GM12878 (cell line): ENCODE results near the gene ERICH2. TPM values are rescaled to one million over a fixed set of nuclear protein-coding genes. Genes with fewer than 3 reads are reported as not detected.

Experiments used
- ATAC-seq: fragments of 200-7000 bp; cut with Tn5 transposase; 3 replicates; pipeline ENCODE4 v1.9.1; 2020; ENCODE audit warnings: mild to moderate bottlenecking, moderate library complexity
- BruUV-seq: library from RNA; stranded (reverse); fragments of 400-500 nt; replicated peaks from 2 replicates; lab custom pipeline; 2021; lab: Mats Ljungman, UMichigan
- CTCF ChIA-PET: fragments of 300-600 bp; sonication (Branson Sonifier 250); formaldehyde crosslinking; extraction: SDS; loops from one replicate; lab custom pipeline; 2021; ENCODE audit warnings: inconsistent platforms; lab: Yijun Ruan, JAX
- POLR2A ChIA-PET: fragments of 350-600 bp; formaldehyde crosslinking; extraction: SDS; loops from one replicate; lab custom pipeline; 2021; ENCODE audit warnings: inconsistent platforms; lab: Charles Lee
- RAD21 ChIA-PET: fragments of 300-600 bp; sonication (Branson Sonifier 250); formaldehyde crosslinking; loops from one replicate; lab custom pipeline; 2023; ENCODE audit warnings: antibody characterized with exemption; ENCODE audit not compliant: unreplicated experiment; lab: Charles Lee
- SMC1A ChIA-PET: fragments of 300-600 bp; sonication (Branson Sonifier 250); formaldehyde crosslinking; loops from one replicate; lab custom pipeline; 2023; ENCODE audit not compliant: unreplicated experiment, uncharacterized antibody; lab: Charles Lee
- DNase-seq: peaks from one replicate; pipeline ENCODE4 v3.0.0-alpha.2; 2011; ENCODE audit warnings: low read depth, low spot score
- FAIRE-seq: peaks from 3 replicates; lab custom pipeline; 2011; peaks lifted over from hg19 to GRCh38; lab: Jason Lieb, UNC
- H2AFZ ChIP-seq: 2 replicates; pipeline ENCODE4 v1.6.0; 2011; ENCODE audit warnings: low read depth, low read length, control low read depth; ENCODE audit not compliant: control insufficient read depth
- H3K27ac ChIP-seq: 2 replicates; pipeline ENCODE4 v1.5.1; 2011; ENCODE audit warnings: control low read depth; ENCODE audit not compliant: control insufficient read depth, insufficient read depth
- H3K27me3 ChIP-seq, 2 experiments: replicated peaks in 1 of 2; 2 replicates each; pipeline versions ENCODE4 v1.6.0 to v1.6.1; 2011; ENCODE audit warnings: low read length in 1 of 2; ENCODE audit not compliant: control insufficient read depth in 2 of 2, insufficient read depth in 2 of 2
- H3K36me3 ChIP-seq, 2 experiments: 2 replicates each; pipeline ENCODE4 v1.5.1; 2011; ENCODE audit warnings: low read length in 1 of 2; ENCODE audit not compliant: control insufficient read depth in 2 of 2, insufficient read depth in 2 of 2
- H3K4me1 ChIP-seq: 2 replicates; pipeline ENCODE4 v1.6.1; 2011; ENCODE audit warnings: mild to moderate bottlenecking, low read length, moderate library complexity, mixed read lengths; ENCODE audit not compliant: control insufficient read depth, insufficient read depth
- H3K4me2 ChIP-seq: 2 replicates; pipeline ENCODE4 v1.6.0; 2011; ENCODE audit warnings: control low read depth; ENCODE audit not compliant: control insufficient read depth, insufficient read depth
- H3K4me3 ChIP-seq: fragments of 200-600 bp; sonication (generic); 2 replicates; pipeline ENCODE4 v1.5.1; 2016
- H3K79me2 ChIP-seq: 2 replicates; pipeline ENCODE4 v1.6.0; 2011; ENCODE audit warnings: low read length; ENCODE audit not compliant: control insufficient read depth, insufficient read depth
- H3K9ac ChIP-seq: 2 replicates; pipeline ENCODE4 v1.8.0; 2011; ENCODE audit warnings: low read length, control low read depth, mixed read lengths; ENCODE audit not compliant: control insufficient read depth, insufficient read depth
- H3K9me3 ChIP-seq: replicated peaks from 3 replicates; pipeline ENCODE4 v1.5.1; 2011; ENCODE audit warnings: mild to moderate bottlenecking, low read length; ENCODE audit not compliant: control insufficient read depth, insufficient read depth
- H4K20me1 ChIP-seq: 2 replicates; pipeline ENCODE4 v1.6.0; 2011; ENCODE audit not compliant: control insufficient read depth, insufficient read depth
- RCOR1 ChIP-seq: conservative IDR thresholded peaks from 2 replicates; pipeline ENCODE4 v1.6.1; 2012; ENCODE audit warnings: low read depth, low read length, improper control_type of control experiment
- RELA ChIP-seq: fragments of 450-650 bp; IDR thresholded peaks from 2 replicates; pipeline ENCODE4 v1.8.0; 2014; ENCODE audit warnings: borderline replicate concordance; ENCODE audit not compliant: partially characterized antibody
- SPI1 ChIP-seq: IDR thresholded peaks from 2 replicates; pipeline ENCODE4 v1.6.1; 2011; ENCODE audit warnings: low read depth, mild to moderate bottlenecking, low read length, moderate library complexity, borderline replicate concordance; ENCODE audit not compliant: insufficient read depth
- SREBF1 ChIP-seq: IDR thresholded peaks from 2 replicates; pipeline ENCODE4 v1.6.1; 2012; ENCODE audit warnings: mild to moderate bottlenecking, low read length
- WGBS: methylation state at CpG from one replicate; pipeline ENCODE4 v1.1.6; 2016; ENCODE audit warnings: low lambda C conversion rate; ENCODE audit not compliant: insufficient replicate concordance, insufficient coverage; ENCODE audit errors: missing lambda C conversion rate; 5-methylcytosine and 5-hydroxymethylcytosine counted together
- in situ Hi-C: fragments of 300-500 bp; cut with MboI; formaldehyde crosslinking; loops from 9 replicates; pipeline ENCODE4 v1.14.3; 2018; ENCODE audit warnings: mixed read lengths
- intact Hi-C: fragments of 100-400 bp; cut with micrococcal nuclease; formaldehyde crosslinking; loops from one replicate; pipeline ENCODE4 v1.14.2; 2022; ENCODE audit not compliant: unreplicated experiment
- polyA plus RNA-seq, 11 experiments: library from polyadenylated mRNA; depleted of rRNA in 4 of 11; unstranded in 6 of 11; stranded (reverse) in 5 of 11; fragments of >200 nt; fragmentation: Nextera tagmentation in 4 of 11; fragmentation: Illumina TruSeq in 1 of 11; extraction: Ambion mirVana in 4 of 11; extraction: Trizol in 1 of 11; gene quantifications; 1 replicate in 1 of 11; 2 replicates in 10 of 11; pipeline versions ENCODE4 v1.2.1 to v1.2.3, GENCODE V29; 2011 to 2016; ENCODE audit warnings: inconsistent platforms in 2 of 11, missing spikeins in 2 of 11, low read depth in 1 of 11
- total RNA-seq, 4 experiments: library from RNA; depleted of rRNA in 3 of 4; stranded (reverse); fragments of >200 nt in 3 of 4; fragmentation: Illumina TruSeq in 1 of 4; extraction: Trizol in 1 of 4; gene quantifications; 2 replicates each; pipeline versions ENCODE4 v1.2.1 to v1.2.3, GENCODE V29; 2013 to 2021
- TF ChIP-seq, protein P1 (sequence below): fragments of 450-650 bp; IDR thresholded peaks from 2 replicates; pipeline ENCODE4 v1.6.1; 2018; ENCODE audit warnings: borderline replicate concordance, mild to moderate bottlenecking; ENCODE audit not compliant: partially characterized antibody

Gene ERICH2
- total and polyA plus RNA-seq, 10 of the 15 experiments (the other 5 are each of a cell fraction or from before 2014, with no cell fraction given) = not detected

DNA sequence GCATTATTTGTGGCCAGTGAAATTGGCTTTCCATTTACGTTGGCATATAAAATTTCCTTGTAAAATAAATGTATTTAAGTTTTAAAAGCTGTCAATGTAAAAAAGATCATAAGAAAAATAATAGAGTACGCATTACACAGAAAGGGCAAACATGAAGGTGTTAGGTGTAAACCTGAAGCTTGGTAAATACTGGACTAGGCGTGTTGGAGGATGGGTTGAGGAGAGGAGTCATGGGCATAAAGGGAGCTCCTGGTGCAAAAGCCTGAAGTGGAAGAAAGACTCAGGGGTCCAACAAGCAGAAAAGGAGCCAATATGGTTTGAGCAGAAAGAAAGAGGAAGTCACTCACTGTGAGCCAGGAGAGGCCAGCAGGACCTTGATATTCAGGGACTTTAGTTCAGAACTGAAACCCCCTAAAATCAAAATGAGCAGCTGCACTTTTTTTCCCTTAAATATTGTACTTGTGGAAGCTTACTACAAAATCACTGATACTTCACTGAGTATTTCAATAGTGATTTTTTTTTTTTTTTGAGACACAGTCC is 30.6 kb upstream of the ERICH2 start:
- Histone ChIP-seq H3K79me2 (no peaks in the 10 kb centered on the region), H4K20me1 (no peaks in the 10 kb centered on the region), H3K9me3 (no peaks in the 10 kb centered on the region), H3K4me1 (no peaks in the 10 kb centered on the region), H3K36me3 (no peaks in the 10 kb centered on the region), H3K27me3 (peaks cover 0 to 2% of the 10 kb centered on the region in 2 experiments; a peak in 1 of 4 replicates), H3K9ac (no peak overlapping the region), H3K4me2 (no peak overlapping the region), H3K27ac (no peak overlapping the region), H2AFZ (no peak overlapping the region), H3K4me3 (no peak overlapping the region)
- DNase-seq = no peak
- no peak for ATAC-seq
- SMC1A ChIA-PET = interaction anchor here (0.9 to 1.4 kb wide), 6 partner anchors 9 to 330 kb away, joined by 3 to 6 read pairs (median 3); no protein-coding TSS in a partner anchor
- RAD21 ChIA-PET = interaction anchor here (0.8 to 1.3 kb wide), 3 partner anchors 33 to 253 kb away, joined by 3 read pairs; no protein-coding TSS in a partner anchor
- BruUV-seq = no TSS peak
- TF ChIP-seq, protein P1, sequence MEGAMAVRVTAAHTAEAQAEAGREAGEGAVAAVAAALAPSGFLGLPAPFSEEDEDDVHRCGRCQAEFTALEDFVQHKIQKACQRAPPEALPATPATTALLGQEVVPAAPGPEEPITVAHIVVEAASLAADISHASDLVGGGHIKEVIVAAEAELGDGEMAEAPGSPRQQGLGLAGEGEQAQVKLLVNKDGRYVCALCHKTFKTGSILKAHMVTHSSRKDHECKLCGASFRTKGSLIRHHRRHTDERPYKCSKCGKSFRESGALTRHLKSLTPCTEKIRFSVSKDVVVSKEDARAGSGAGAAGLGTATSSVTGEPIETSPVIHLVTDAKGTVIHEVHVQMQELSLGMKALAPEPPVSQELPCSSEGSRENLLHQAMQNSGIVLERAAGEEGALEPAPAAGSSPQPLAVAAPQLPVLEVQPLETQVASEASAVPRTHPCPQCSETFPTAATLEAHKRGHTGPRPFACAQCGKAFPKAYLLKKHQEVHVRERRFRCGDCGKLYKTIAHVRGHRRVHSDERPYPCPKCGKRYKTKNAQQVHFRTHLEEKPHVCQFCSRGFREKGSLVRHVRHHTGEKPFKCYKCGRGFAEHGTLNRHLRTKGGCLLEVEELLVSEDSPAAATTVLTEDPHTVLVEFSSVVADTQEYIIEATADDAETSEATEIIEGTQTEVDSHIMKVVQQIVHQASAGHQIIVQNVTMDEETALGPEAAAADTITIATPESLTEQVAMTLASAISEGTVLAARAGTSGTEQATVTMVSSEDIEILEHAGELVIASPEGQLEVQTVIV = no peak
- no peak for TF ChIP-seq RELA
- TF ChIP-seq SREBF1 = no peak
- TF ChIP-seq RCOR1 = no peak
- peak; percentile 63; the same call in 1 of the 2 replicates for TF ChIP-seq SPI1
- POLR2A ChIA-PET = no interaction called here
- 31% methylated on average over 3 of the region's 3 CpGs for WGBS
- intact Hi-C loops = no loop called here
- in situ Hi-C loops = no loop called here
- CTCF ChIA-PET = interaction anchor here (0.6 to 3.7 kb wide), 7 partner anchors 18 to 330 kb away, joined by 3 to 15 read pairs (median 4); no protein-coding TSS in a partner anchor
- no peak for FAIRE-seq
